Uterus (tissue), 2 donors: Measurements from ENCODE around the gene RALGPS1.

ENCODE experiments used
- CTCF ChIP-seq, 4 experiments: fragments of 200-600 bp in 2 of 4; fragments of 450-650 bp in 2 of 4; sonication (generic) in 2 of 4; IDR thresholded peaks; one replicate each; pipeline ENCODE4 v1.5.1; 2016 to 2019; ENCODE audit warnings: antibody characterized with exemption in 4 of 4, mild to moderate bottlenecking in 2 of 4, moderate library complexity in 1 of 4
- POLR2A ChIP-seq, 2 donors: fragments of 450-650 bp; IDR thresholded peaks; one replicate each; pipeline ENCODE4 v1.6.1; 2016; ENCODE audit warnings: antibody characterized with exemption in 2 of 2, mild to moderate bottlenecking in 1 of 2, moderate library complexity in 1 of 2

GRCh38 chr9:127201071-127201541, 286.5 kb downstream of the RALGPS1 start:
- no peak for TF ChIP-seq CTCF (IDR thresholded peaks at IDR 0.05)
- no peak for TF ChIP-seq POLR2A (IDR thresholded peaks at IDR 0.05)
